Measurements from ENCODE around the gene PPM1A. TPM values are rescaled to one million over a fixed set of nuclear protein-coding genes. Genes with fewer than 3 reads are reported as not detected.

PPM1A gene
- polyA plus RNA-seq, 3 donors: 18.4 to 34.1 (median 21.5) TPM

- no peak overlapping the region for H3K4me3 Mint-ChIP-seq
- Histone ChIP-seq H3K36me3 (replicated peaks in 1 of 2; ENCODE audit: control insufficient read depth in 1 of 2, insufficient read depth in 2 of 2, low read length in 2 of 2) (peaks cover 0 to 7% of the 10 kb centered on the region in 2 donors), H3K27me3 (ENCODE audit: control insufficient read depth in 2 of 2, insufficient read depth in 2 of 2, low read length in 2 of 2) (no peaks in the 10 kb centered on the region), H4K20me1 (ENCODE audit: insufficient read depth, low read length) (peaks cover 99% of the 10 kb centered on the region), H3K79me2 (ENCODE audit: insufficient read depth, low read length) (peaks cover 96% of the 10 kb centered on the region), H3K4me2 (replicated peaks; ENCODE audit: extremely low read depth, low read length, poor library complexity, severe bottlenecking) (no peak overlapping the region), H3K9ac (ENCODE audit: insufficient read depth, low read length, poor library complexity, severe bottlenecking) (no peak overlapping the region), H3K27ac (ENCODE audit: low read depth in 1 of 2, low read length in 2 of 2) (no peak overlapping the region), H2AFZ (ENCODE audit: insufficient read depth, low read depth, low read length, poor library complexity, severe bottlenecking) (no peak overlapping the region), H3K9me3 (replicated peaks in 1 of 2; ENCODE audit: control insufficient read depth in 1 of 2, insufficient read depth in 1 of 2, low read length in 2 of 2) (peaks cover 0 to 4% of the 10 kb centered on the region in 2 donors), H3K4me1 (ENCODE audit: control insufficient read depth in 1 of 2, insufficient read depth in 2 of 2, low read length in 2 of 2) (peaks cover 0 to 9% of the 10 kb centered on the region in 2 donors), H3K4me3 (replicated peaks in 1 of 3; ENCODE audit: low read depth in 2 of 3, low read length in 3 of 3) (no peak overlapping the region)
- H3K4me1 Mint-ChIP-seq: peaks cover 25% of the 10 kb centered on the region
- no peaks in the 10 kb centered on the region for H3K27me3 Mint-ChIP-seq (ENCODE audit: low read depth in 3 of 3)
- DNase-seq: no peak
- H3K27ac Mint-ChIP-seq: peak overlapping the region in 2 of 7 donors; percentile 13 to 46
- peaks cover 11 to 27% of the 10 kb centered on the region in 2 donors for H3K36me3 Mint-ChIP-seq
- TF ChIP-seq CTCF (IDR thresholded peaks at IDR 0.05): no peak
- 100% methylated on average over 2 of the region's 2 CpGs for WGBS (ENCODE audit: insufficient coverage)
- H3K9me3 Mint-ChIP-seq: peaks cover 0 to 11% (median 0%) of the 10 kb centered on the region in 7 donors
- intact Hi-C loops (cut with micrococcal nuclease): no loop called here
Measured at GRCh38 chr14:60273956-60274355, 24.9 kb downstream of the PPM1A start.

- peaks cover 99% of the 10 kb centered on the region for H4K20me1 ChIP-seq (ENCODE audit: insufficient read depth, low read length)
- no peaks in the 10 kb centered on the region for H3K27me3 ChIP-seq (ENCODE audit: control insufficient read depth in 2 of 2, insufficient read depth in 2 of 2, low read length in 2 of 2)
- Mint-ChIP-seq H3K9me3 (peaks cover 0 to 9% (median 0%) of the 10 kb centered on the region in 7 donors), H3K27me3 (ENCODE audit: low read depth in 3 of 3) (no peaks in the 10 kb centered on the region), H3K4me3 (no peak overlapping the region), H3K4me1 (peaks cover 25% of the 10 kb centered on the region), H3K27ac (peak overlapping the region in 1 of 7 donors; percentile 27), H3K36me3 (peaks cover 11 to 27% of the 10 kb centered on the region in 2 donors)
- peaks cover 0 to 9% of the 10 kb centered on the region in 2 donors for H3K4me1 ChIP-seq (ENCODE audit: control insufficient read depth in 1 of 2, insufficient read depth in 2 of 2, low read length in 2 of 2)
- H2AFZ ChIP-seq (ENCODE audit: insufficient read depth, low read depth, low read length, poor library complexity, severe bottlenecking): no peak overlapping the region
- no peak overlapping the region for H3K4me3 ChIP-seq (replicated peaks in 1 of 3; ENCODE audit: low read depth in 2 of 3, low read length in 3 of 3)
- H3K9ac ChIP-seq (ENCODE audit: insufficient read depth, low read length, poor library complexity, severe bottlenecking): no peak overlapping the region
- H3K79me2 ChIP-seq (ENCODE audit: insufficient read depth, low read length): peaks cover 97% of the 10 kb centered on the region
- H3K36me3 ChIP-seq (replicated peaks in 1 of 2; ENCODE audit: control insufficient read depth in 1 of 2, insufficient read depth in 2 of 2, low read length in 2 of 2): peaks cover 0 to 10% of the 10 kb centered on the region in 2 donors
- H3K27ac ChIP-seq (ENCODE audit: low read depth in 1 of 2, low read length in 2 of 2): no peak overlapping the region
- intact Hi-C loops (cut with micrococcal nuclease): no loop called here
- no peak overlapping the region for H3K4me2 ChIP-seq (replicated peaks; ENCODE audit: extremely low read depth, low read length, poor library complexity, severe bottlenecking)
- peaks cover 0 to 3% of the 10 kb centered on the region in 2 donors for H3K9me3 ChIP-seq (replicated peaks in 1 of 2; ENCODE audit: control insufficient read depth in 1 of 2, insufficient read depth in 1 of 2, low read length in 2 of 2)
- no peak for TF ChIP-seq CTCF (IDR thresholded peaks at IDR 0.05)
- DNase-seq: no peak
Measured at GRCh38 chr14:60274448-60274847, 25.4 kb downstream of the PPM1A start.

All from CD14-positive monocyte (primary cell).